HG03066 (cell line): ENCODE data around the gene TAF6L.
"Not testable (repeated sequence)": the region's sequence is repeated elsewhere in the genome, so short reads cannot be mapped to it uniquely, and the experiment has no call there.

Experiments
- ATAC-seq: cut with Tn5 transposase; IDR thresholded peaks from one replicate; pipeline ENCODE4 v1.9.1; 2021; ENCODE audit warnings: low read depth; ENCODE audit not compliant: unreplicated experiment

Gene TAF6L

GRCh38 chr11:62804310-62805075 is 33.3 kb downstream of the TAF6L start:
- peak; percentile 16 for ATAC-seq

GRCh38 chr11:62805076-62805892 is 34.1 kb downstream of the TAF6L start, which contains the start of gene NXF1:
Gene NXF1, minus strand, starts transcription at chr11:62805440. Its CDS starts 84 bp downstream, at chr11:62805356.
- peak; percentile 68 for ATAC-seq

GRCh38 chr11:62805961-62806441 is 34.8 kb downstream of the TAF6L start:
- no peak for ATAC-seq

- no peak for ATAC-seq
These were observed 35.5 kb downstream of the TAF6L start for GRCh38 chr11:62806611-62807121.

GRCh38 chr11:62810748-62811147 is 39.6 kb downstream of the TAF6L start:
- no peak for ATAC-seq

- no peak for ATAC-seq
These were observed 40.5 kb downstream of the TAF6L start for GRCh38 chr11:62811659-62812058.

GRCh38 chr11:62816557-62816956 is 45.4 kb downstream of the TAF6L start:
- ATAC-seq = no peak

GRCh38 chr11:62817129-62817528 is 45.9 kb downstream of the TAF6L start:
- no peak for ATAC-seq

GRCh38 chr11:62823677-62824076 is 52.5 kb downstream of the TAF6L start:
- ATAC-seq = no peak

- not testable (repeated sequence) for ATAC-seq
These were observed 56.9 kb downstream of the TAF6L start for GRCh38 chr11:62828130-62828529.

GRCh38 chr11:62830904-62831519 is 59.8 kb downstream of the TAF6L start:
- no peak for ATAC-seq

- peak; percentile 80 for ATAC-seq
These were observed 60.5 kb downstream of the TAF6L start, which contains the start of gene STX5 for GRCh38 chr11:62831520-62832335. Gene STX5, minus strand, starts transcription at chr11:62832051. Its CDS starts 808 bp downstream, at chr11:62831243.

- peak; percentile 8 for ATAC-seq
These were observed 61.4 kb downstream of the TAF6L start, which contains the start of gene TEX54 for GRCh38 chr11:62832336-62833234. Gene TEX54, minus strand, starts transcription at chr11:62832841.

GRCh38 chr11:62835336-62835735 is 64.1 kb downstream of the TAF6L start:
- no peak for ATAC-seq
